Measurements from ENCODE around the gene ADPRH.

DNA sequence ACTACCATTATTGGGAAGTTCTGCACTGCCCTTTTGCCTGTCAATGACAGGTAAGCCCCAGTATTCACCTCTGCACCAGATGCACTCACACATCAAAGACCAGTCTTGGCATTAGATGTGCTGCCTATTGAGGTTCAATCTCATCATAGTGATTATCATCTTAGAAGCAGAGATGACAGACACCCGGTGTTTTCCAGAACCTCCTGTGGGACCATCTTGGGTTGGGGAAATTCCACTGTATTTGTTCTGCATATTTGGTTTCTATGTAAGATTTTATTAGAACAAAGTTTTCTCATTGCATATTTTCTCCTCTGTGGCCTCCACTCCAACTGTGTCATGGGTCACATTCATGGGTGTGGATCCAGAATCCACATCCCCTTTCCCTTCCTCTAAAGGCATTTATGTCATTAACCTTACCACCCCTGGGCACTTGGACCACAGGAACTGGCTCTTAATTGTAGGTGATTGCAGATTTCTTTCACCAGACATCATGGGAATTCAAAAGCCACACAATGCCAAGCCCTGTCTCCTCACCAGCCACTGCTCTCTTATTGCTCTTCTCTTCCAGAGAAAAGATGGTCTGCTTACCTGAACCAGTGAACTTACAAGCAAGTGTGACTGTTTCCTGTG, 49.6 kb downstream of the ADPRH start:
- TF ChIP-seq, protein P1, sequence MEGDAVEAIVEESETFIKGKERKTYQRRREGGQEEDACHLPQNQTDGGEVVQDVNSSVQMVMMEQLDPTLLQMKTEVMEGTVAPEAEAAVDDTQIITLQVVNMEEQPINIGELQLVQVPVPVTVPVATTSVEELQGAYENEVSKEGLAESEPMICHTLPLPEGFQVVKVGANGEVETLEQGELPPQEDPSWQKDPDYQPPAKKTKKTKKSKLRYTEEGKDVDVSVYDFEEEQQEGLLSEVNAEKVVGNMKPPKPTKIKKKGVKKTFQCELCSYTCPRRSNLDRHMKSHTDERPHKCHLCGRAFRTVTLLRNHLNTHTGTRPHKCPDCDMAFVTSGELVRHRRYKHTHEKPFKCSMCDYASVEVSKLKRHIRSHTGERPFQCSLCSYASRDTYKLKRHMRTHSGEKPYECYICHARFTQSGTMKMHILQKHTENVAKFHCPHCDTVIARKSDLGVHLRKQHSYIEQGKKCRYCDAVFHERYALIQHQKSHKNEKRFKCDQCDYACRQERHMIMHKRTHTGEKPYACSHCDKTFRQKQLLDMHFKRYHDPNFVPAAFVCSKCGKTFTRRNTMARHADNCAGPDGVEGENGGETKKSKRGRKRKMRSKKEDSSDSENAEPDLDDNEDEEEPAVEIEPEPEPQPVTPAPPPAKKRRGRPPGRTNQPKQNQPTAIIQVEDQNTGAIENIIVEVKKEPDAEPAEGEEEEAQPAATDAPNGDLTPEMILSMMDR (conservative IDR thresholded peaks at IDR 0.05; ENCODE audit: low read depth, low read length), result no peak
- TF ChIP-seq EZH2 (IDR thresholded peaks at IDR 0.05; ENCODE audit: low read length, unreplicated experiment), result no peak
- TF ChIP-seq EZH2phosphoT487 (IDR thresholded peaks at IDR 0.05; ENCODE audit: borderline replicate concordance, low read length), result no peak

Data from PC-3 (cell line).